Vagina (tissue), 2 donors: Measurements from ENCODE around the gene NOC3L.
"Not testable (repeated sequence)": the region's sequence is repeated elsewhere in the genome, so short reads cannot be mapped to it uniquely, and the experiment has no call there.

Experiments
- CTCF ChIP-seq, 3 experiments: fragments of 450-650 bp in 2 of 3; fragments of 200-600 bp in 1 of 3; sonication (generic) in 1 of 3; IDR thresholded peaks; one replicate each; pipeline ENCODE4 v1.5.1; 2017 to 2019; ENCODE audit warnings: antibody characterized with exemption in 3 of 3, mild to moderate bottlenecking in 2 of 3, moderate library complexity in 2 of 3
- POLR2A ChIP-seq, 2 donors: fragments of 450-650 bp; IDR thresholded peaks; one replicate each; pipeline ENCODE4 v1.6.1; 2017; ENCODE audit warnings: antibody characterized with exemption in 2 of 2, mild to moderate bottlenecking in 2 of 2, moderate library complexity in 2 of 2
- POLR2AphosphoS5 ChIP-seq, 2 donors: sonication (generic); formaldehyde crosslinking; IDR thresholded peaks; one replicate each; pipeline ENCODE4 v1.9.0; 2017; ENCODE audit warnings: antibody characterized with exemption in 2 of 2, mild to moderate bottlenecking in 2 of 2, low read depth in 1 of 2; ENCODE audit not compliant: insufficient read depth in 1 of 2

GRCh38 chr10:94392117-94392516 is 29.4 kb upstream of the NOC3L start:
- not testable (repeated sequence) for TF ChIP-seq CTCF (IDR thresholded peaks at IDR 0.05); POLR2AphosphoS5 (IDR thresholded peaks at IDR 0.05; ENCODE audit: insufficient read depth in 1 of 2, low read depth in 1 of 2); POLR2A (IDR thresholded peaks at IDR 0.05)
